ENCODE results near the gene UNC119. TPM values are rescaled to one million over a fixed set of nuclear protein-coding genes. Genes with fewer than 3 reads are reported as not detected.
A peak's percentile ranks its signal among the peaks of the same experiment; 100 is the strongest.

The UNC119 gene
- total and polyA plus RNA-seq, 2 of the 13 experiments (the other 11 are each of a cell fraction or from before 2014, with no cell fraction given), result 10.4 to 63.1 TPM

DNA sequence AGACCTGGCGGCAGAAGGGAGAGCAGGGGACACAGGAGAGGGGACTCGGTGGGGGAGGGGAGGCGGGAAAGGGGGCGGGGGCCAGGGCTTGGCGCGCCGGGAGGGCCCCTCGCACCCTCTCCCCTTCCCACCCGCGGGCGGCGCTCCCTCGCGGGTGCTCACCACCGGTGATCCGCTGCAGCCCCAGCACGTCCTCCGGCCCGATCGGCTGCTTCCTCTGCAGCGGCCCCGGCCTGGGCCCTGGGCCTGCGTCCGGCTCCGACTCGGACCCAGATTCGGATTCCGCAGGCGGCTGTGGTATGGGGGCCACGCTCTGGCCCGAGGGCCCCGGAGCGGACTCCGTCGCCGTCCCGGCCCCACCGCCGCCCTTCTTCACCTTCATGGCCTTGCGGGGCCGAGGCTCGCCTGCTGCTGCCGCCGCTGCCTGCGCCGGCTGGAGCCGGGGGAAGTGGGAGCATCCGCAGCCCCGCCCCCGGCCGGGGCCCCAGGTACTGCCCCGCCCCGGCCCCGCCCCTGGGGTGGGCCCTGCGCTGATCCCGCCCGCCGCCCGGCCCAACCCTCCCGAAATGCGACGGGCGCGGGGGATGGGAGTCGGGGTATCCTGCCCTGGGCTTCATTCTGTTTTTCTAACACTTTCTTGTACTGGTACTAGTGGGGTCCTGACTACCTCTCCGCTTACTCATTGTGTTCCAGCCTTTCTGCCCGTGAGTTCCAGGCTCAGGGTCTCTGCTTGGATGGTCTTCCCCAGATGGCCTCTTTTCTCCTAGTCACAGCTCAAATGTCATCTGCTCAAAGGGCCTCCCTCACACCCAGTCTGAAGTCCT is at the start of gene UNC119 (continued):
- TF ChIP-seq, protein P1, sequence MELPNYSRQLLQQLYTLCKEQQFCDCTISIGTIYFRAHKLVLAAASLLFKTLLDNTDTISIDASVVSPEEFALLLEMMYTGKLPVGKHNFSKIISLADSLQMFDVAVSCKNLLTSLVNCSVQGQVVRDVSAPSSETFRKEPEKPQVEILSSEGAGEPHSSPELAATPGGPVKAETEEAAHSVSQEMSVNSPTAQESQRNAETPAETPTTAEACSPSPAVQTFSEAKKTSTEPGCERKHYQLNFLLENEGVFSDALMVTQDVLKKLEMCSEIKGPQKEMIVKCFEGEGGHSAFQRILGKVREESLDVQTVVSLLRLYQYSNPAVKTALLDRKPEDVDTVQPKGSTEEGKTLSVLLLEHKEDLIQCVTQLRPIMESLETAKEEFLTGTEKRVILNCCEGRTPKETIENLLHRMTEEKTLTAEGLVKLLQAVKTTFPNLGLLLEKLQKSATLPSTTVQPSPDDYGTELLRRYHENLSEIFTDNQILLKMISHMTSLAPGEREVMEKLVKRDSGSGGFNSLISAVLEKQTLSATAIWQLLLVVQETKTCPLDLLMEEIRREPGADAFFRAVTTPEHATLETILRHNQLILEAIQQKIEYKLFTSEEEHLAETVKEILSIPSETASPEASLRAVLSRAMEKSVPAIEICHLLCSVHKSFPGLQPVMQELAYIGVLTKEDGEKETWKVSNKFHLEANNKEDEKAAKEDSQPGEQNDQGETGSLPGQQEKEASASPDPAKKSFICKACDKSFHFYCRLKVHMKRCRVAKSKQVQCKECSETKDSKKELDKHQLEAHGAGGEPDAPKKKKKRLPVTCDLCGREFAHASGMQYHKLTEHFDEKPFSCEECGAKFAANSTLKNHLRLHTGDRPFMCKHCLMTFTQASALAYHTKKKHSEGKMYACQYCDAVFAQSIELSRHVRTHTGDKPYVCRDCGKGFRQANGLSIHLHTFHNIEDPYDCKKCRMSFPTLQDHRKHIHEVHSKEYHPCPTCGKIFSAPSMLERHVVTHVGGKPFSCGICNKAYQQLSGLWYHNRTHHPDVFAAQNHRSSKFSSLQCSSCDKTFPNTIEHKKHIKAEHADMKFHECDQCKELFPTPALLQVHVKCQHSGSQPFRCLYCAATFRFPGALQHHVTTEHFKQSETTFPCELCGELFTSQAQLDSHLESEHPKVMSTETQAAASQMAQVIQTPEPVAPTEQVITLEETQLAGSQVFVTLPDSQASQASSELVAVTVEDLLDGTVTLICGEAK (IDR thresholded peaks at IDR 0.05), result no peak
- TF ChIP-seq, protein P1 (CRISPR knock-in tag; IDR thresholded peaks at IDR 0.05), result 0 out of 2 replicates have a peak, but pooled peaks have one; percentile 31
- 0 out of 2 replicates have a peak, but pooled peaks have one; percentile 49 for TF ChIP-seq ZNF564 (CRISPR knock-in tag; IDR thresholded peaks at IDR 0.05)
- TF ChIP-seq ZNF530 (CRISPR knock-in tag; IDR thresholded peaks at IDR 0.05; ENCODE audit: low read depth), result no peak
- TF ChIP-seq ZNF878 (CRISPR knock-in tag; IDR thresholded peaks at IDR 0.05), result no peak
- TF ChIP-seq, protein P2, sequence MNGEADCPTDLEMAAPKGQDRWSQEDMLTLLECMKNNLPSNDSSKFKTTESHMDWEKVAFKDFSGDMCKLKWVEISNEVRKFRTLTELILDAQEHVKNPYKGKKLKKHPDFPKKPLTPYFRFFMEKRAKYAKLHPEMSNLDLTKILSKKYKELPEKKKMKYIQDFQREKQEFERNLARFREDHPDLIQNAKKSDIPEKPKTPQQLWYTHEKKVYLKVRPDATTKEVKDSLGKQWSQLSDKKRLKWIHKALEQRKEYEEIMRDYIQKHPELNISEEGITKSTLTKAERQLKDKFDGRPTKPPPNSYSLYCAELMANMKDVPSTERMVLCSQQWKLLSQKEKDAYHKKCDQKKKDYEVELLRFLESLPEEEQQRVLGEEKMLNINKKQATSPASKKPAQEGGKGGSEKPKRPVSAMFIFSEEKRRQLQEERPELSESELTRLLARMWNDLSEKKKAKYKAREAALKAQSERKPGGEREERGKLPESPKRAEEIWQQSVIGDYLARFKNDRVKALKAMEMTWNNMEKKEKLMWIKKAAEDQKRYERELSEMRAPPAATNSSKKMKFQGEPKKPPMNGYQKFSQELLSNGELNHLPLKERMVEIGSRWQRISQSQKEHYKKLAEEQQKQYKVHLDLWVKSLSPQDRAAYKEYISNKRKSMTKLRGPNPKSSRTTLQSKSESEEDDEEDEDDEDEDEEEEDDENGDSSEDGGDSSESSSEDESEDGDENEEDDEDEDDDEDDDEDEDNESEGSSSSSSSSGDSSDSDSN (CRISPR knock-in tag; IDR thresholded peaks at IDR 0.05), result peak; percentile 70
- TF ChIP-seq, protein P3, sequence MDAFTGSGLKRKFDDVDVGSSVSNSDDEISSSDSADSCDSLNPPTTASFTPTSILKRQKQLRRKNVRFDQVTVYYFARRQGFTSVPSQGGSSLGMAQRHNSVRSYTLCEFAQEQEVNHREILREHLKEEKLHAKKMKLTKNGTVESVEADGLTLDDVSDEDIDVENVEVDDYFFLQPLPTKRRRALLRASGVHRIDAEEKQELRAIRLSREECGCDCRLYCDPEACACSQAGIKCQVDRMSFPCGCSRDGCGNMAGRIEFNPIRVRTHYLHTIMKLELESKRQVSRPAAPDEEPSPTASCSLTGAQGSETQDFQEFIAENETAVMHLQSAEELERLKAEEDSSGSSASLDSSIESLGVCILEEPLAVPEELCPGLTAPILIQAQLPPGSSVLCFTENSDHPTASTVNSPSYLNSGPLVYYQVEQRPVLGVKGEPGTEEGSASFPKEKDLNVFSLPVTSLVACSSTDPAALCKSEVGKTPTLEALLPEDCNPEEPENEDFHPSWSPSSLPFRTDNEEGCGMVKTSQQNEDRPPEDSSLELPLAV (CRISPR knock-in tag; conservative IDR thresholded peaks at IDR 0.05; ENCODE audit: low read depth), result no peak
- TF ChIP-seq ZNF441 (CRISPR knock-in tag; IDR thresholded peaks at IDR 0.05; ENCODE audit: borderline replicate concordance), result 0 out of 2 replicates have a peak, but pooled peaks have one; percentile 21
- TF ChIP-seq, protein P4, sequence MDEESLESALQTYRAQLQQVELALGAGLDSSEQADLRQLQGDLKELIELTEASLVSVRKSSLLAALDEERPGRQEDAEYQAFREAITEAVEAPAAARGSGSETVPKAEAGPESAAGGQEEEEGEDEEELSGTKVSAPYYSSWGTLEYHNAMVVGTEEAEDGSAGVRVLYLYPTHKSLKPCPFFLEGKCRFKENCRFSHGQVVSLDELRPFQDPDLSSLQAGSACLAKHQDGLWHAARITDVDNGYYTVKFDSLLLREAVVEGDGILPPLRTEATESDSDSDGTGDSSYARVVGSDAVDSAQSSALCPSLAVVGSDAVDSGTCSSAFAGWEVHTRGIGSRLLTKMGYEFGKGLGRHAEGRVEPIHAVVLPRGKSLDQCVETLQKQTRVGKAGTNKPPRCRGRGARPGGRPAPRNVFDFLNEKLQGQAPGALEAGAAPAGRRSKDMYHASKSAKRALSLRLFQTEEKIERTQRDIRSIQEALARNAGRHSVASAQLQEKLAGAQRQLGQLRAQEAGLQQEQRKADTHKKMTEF (CRISPR knock-in tag; IDR thresholded peaks at IDR 0.05), result peak; percentile 45; the same call in 1 of the 2 replicates
- TF ChIP-seq ZNF251 (CRISPR knock-in tag; IDR thresholded peaks at IDR 0.05), result no peak
- no peak for TF ChIP-seq CAMTA2 (CRISPR knock-in tag; IDR thresholded peaks at IDR 0.05; ENCODE audit: borderline replicate concordance)
- no peak for TF ChIP-seq MYC (CRISPR knock-in tag; IDR thresholded peaks at IDR 0.05; ENCODE audit: borderline replicate concordance)
- TF ChIP-seq HIVEP1 (CRISPR knock-in tag; IDR thresholded peaks at IDR 0.05), result 0 out of 2 replicates have a peak, but pooled peaks have one; percentile 33
